ENCODE results near the gene UBR2.
A peak's percentile ranks its signal among the peaks of the same experiment; 100 is the strongest.
"Not testable (repeated sequence)": the region's sequence is repeated elsewhere in the genome, so short reads cannot be mapped to it uniquely, and the experiment has no call there.

Gene UBR2

GRCh38 chr6:42555477-42556457 is 8.1 kb upstream of the UBR2 start:
- DNase-seq = no peak

- DNase-seq = no peak
These were observed 7.4 kb upstream of the UBR2 start for GRCh38 chr6:42556462-42556861.

GRCh38 chr6:42559276-42559675 is 4.6 kb upstream of the UBR2 start:
- not testable (repeated sequence) for DNase-seq

- DNase-seq = no peak
These were observed 1.8 kb upstream of the UBR2 start for GRCh38 chr6:42561986-42562385.

GRCh38 chr6:42562788-42563405 is 932 bp upstream of the UBR2 start:
- DNase-seq = no peak

GRCh38 chr6:42564506-42564825 is 637 bp downstream of the UBR2 start:
- no peak for DNase-seq

- no peak for DNase-seq
These were observed 2.2 kb downstream of the UBR2 start for GRCh38 chr6:42565823-42566613.

- DNase-seq = no peak
These were observed 2.9 kb downstream of the UBR2 start for GRCh38 chr6:42566614-42567208.

GRCh38 chr6:42567237-42567636 is 3.4 kb downstream of the UBR2 start:
- DNase-seq = not testable (repeated sequence)

GRCh38 chr6:42569102-42570028 is 5.5 kb downstream of the UBR2 start:
- peak; percentile 53 to 90 for DNase-seq

- no peak for DNase-seq
These were observed 7.9 kb downstream of the UBR2 start for GRCh38 chr6:42571611-42572342.

GRCh38 chr6:42572523-42572922 is 8.7 kb downstream of the UBR2 start:
- DNase-seq = no peak

GRCh38 chr6:42576538-42576937 is 12.7 kb downstream of the UBR2 start:
- not testable (repeated sequence) for DNase-seq

- no peak for DNase-seq
These were observed 34.5 kb downstream of the UBR2 start for GRCh38 chr6:42598300-42598699.

- no peak for DNase-seq
These were observed 35.7 kb downstream of the UBR2 start for GRCh38 chr6:42599558-42599957.

GRCh38 chr6:42604150-42604549 is 40.3 kb downstream of the UBR2 start:
- DNase-seq = no peak

- DNase-seq = not testable (repeated sequence)
These were observed 40.9 kb downstream of the UBR2 start for GRCh38 chr6:42604699-42605098.

GRCh38 chr6:42610416-42610815 is 46.6 kb downstream of the UBR2 start:
- no peak for DNase-seq

- DNase-seq = no peak
These were observed 51.7 kb downstream of the UBR2 start for GRCh38 chr6:42615518-42615917.

GRCh38 chr6:42616716-42617115 is 52.9 kb downstream of the UBR2 start:
- no peak for DNase-seq

GRCh38 chr6:42618105-42618504 is 54.3 kb downstream of the UBR2 start:
- no peak for DNase-seq
